ENCODE results near the gene C18orf63.

DNA sequence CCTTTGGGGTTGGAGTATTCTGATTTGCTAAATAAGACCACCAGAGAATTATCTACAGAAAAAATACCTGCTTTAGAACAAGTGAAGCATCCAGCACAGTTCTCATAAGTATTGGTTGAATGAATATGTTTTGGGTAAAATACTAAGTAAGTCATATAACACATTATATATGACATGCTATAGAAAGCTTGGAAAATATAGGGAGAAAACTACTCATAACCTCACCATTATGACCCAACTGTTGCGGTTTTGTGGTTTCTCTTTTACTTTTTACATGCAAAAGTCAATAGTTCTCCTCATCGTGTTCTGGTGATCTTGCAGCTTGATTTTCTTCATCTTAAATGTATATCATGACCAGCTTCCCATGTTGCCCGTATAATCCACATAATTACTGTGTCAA lies 75.3 kb downstream of the C18orf63 start:
- TF ChIP-seq POLR2AphosphoS5 (IDR thresholded peaks at IDR 0.05) (no peak), RAD21 (conservative IDR thresholded peaks at IDR 0.05) (no peak), MXI1 (conservative IDR thresholded peaks at IDR 0.05; ENCODE audit: poor library complexity, severe bottlenecking) (no peak), SMC3 (conservative IDR thresholded peaks at IDR 0.05; ENCODE audit: poor library complexity) (no peak), EP300 (conservative IDR thresholded peaks at IDR 0.05; ENCODE audit: poor library complexity, severe bottlenecking) (no peak)
- TF ChIP-seq, protein P1, sequence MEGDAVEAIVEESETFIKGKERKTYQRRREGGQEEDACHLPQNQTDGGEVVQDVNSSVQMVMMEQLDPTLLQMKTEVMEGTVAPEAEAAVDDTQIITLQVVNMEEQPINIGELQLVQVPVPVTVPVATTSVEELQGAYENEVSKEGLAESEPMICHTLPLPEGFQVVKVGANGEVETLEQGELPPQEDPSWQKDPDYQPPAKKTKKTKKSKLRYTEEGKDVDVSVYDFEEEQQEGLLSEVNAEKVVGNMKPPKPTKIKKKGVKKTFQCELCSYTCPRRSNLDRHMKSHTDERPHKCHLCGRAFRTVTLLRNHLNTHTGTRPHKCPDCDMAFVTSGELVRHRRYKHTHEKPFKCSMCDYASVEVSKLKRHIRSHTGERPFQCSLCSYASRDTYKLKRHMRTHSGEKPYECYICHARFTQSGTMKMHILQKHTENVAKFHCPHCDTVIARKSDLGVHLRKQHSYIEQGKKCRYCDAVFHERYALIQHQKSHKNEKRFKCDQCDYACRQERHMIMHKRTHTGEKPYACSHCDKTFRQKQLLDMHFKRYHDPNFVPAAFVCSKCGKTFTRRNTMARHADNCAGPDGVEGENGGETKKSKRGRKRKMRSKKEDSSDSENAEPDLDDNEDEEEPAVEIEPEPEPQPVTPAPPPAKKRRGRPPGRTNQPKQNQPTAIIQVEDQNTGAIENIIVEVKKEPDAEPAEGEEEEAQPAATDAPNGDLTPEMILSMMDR (IDR thresholded peaks at IDR 0.05; ENCODE audit: poor library complexity, severe bottlenecking): no peak

Data from neural cell (in vitro differentiated cells).